Endothelial cell (in vitro differentiated cells): ENCODE measurements around the gene ZBTB20. TPM values are rescaled to one million over a fixed set of nuclear protein-coding genes. Genes with fewer than 3 reads are reported as not detected.

Experiments
- DNase-seq: peaks from one replicate; pipeline ENCODE4 v3.0.0; 2021; ENCODE audit warnings: low spot score
- H3K27ac Mint-ChIP-seq: one replicate; pipeline ENCODE4 v1.8.0; 2021; ENCODE audit warnings: mixed read lengths, inconsistent platforms; ENCODE audit not compliant: unreplicated experiment
- H3K27me3 Mint-ChIP-seq: one replicate; pipeline ENCODE4 v1.8.0; 2021; ENCODE audit warnings: mild to moderate bottlenecking, moderate library complexity, mixed read lengths, inconsistent platforms; ENCODE audit not compliant: unreplicated experiment
- H3K36me3 Mint-ChIP-seq: one replicate; pipeline ENCODE4 v1.8.0; 2021; ENCODE audit warnings: mild to moderate bottlenecking, low read depth, mixed read lengths, inconsistent platforms; ENCODE audit not compliant: unreplicated experiment
- H3K4me1 Mint-ChIP-seq: one replicate; pipeline ENCODE4 v1.8.0; 2021; ENCODE audit warnings: mild to moderate bottlenecking, mixed read lengths, inconsistent platforms; ENCODE audit not compliant: unreplicated experiment
- H3K4me3 Mint-ChIP-seq: one replicate; pipeline ENCODE4 v1.8.0; 2021; ENCODE audit warnings: mild to moderate bottlenecking, mixed read lengths, inconsistent platforms; ENCODE audit not compliant: unreplicated experiment
- H3K9me3 Mint-ChIP-seq: one replicate; pipeline ENCODE4 v1.8.0; 2021; ENCODE audit warnings: mixed read lengths, inconsistent platforms; ENCODE audit not compliant: unreplicated experiment
- total RNA-seq: library from RNA; stranded (reverse); fragmentation: NEBNext Ultra II Directional; extraction: Animal tissue kit (Norgen Biotek cat#: 25700); gene quantifications from one replicate; pipeline ENCODE4 v1.2.1, GENCODE V29; 2021; ENCODE audit not compliant: unreplicated experiment
- TF ChIP-seq, protein P1 (sequence below): fragments of 200-600 bp; sonication (generic); IDR thresholded peaks from one replicate; pipeline ENCODE4 v1.5.0; 2021; ENCODE audit warnings: antibody characterized with exemption; ENCODE audit not compliant: unreplicated experiment

Gene ZBTB20
- total RNA-seq, 1 donor from 2014 or later = 4.2 TPM

GRCh38 chr3:115156046-115156654 is 9.1 kb upstream of the ZBTB20 start:
- DNase-seq = no peak
- TF ChIP-seq, protein P1, sequence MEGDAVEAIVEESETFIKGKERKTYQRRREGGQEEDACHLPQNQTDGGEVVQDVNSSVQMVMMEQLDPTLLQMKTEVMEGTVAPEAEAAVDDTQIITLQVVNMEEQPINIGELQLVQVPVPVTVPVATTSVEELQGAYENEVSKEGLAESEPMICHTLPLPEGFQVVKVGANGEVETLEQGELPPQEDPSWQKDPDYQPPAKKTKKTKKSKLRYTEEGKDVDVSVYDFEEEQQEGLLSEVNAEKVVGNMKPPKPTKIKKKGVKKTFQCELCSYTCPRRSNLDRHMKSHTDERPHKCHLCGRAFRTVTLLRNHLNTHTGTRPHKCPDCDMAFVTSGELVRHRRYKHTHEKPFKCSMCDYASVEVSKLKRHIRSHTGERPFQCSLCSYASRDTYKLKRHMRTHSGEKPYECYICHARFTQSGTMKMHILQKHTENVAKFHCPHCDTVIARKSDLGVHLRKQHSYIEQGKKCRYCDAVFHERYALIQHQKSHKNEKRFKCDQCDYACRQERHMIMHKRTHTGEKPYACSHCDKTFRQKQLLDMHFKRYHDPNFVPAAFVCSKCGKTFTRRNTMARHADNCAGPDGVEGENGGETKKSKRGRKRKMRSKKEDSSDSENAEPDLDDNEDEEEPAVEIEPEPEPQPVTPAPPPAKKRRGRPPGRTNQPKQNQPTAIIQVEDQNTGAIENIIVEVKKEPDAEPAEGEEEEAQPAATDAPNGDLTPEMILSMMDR = no peak
- Mint-ChIP-seq H3K36me3 (no peaks in the 10 kb centered on the region), H3K9me3 (peaks cover 10% of the 10 kb centered on the region), H3K27me3 (no peaks in the 10 kb centered on the region), H3K4me3 (no peak overlapping the region), H3K27ac (no peak overlapping the region), H3K4me1 (no peaks in the 10 kb centered on the region)

GRCh38 chr3:115154611-115155010 is 7.5 kb upstream of the ZBTB20 start:
- Mint-ChIP-seq H3K4me1 (no peaks in the 10 kb centered on the region), H3K4me3 (no peak overlapping the region), H3K27ac (no peak overlapping the region), H3K36me3 (no peaks in the 10 kb centered on the region), H3K27me3 (no peaks in the 10 kb centered on the region), H3K9me3 (peaks cover 10% of the 10 kb centered on the region)
- DNase-seq = no peak
- TF ChIP-seq, protein P1 = no peak

- Mint-ChIP-seq H3K9me3 (peaks cover 1% of the 10 kb centered on the region), H3K27ac (no peak overlapping the region), H3K27me3 (no peaks in the 10 kb centered on the region), H3K4me1 (peaks cover 4% of the 10 kb centered on the region), H3K36me3 (no peaks in the 10 kb centered on the region), H3K4me3 (no peak overlapping the region)
- no peak for DNase-seq
- TF ChIP-seq, protein P1 = no peak
Measured at GRCh38 chr3:115151921-115152320, 4.8 kb upstream of the ZBTB20 start.

- Mint-ChIP-seq H3K9me3 (no peaks in the 10 kb centered on the region), H3K4me1 (peaks cover 7% of the 10 kb centered on the region), H3K27ac (peak overlapping the region; percentile 83), H3K4me3 (peak overlapping the region; percentile 95), H3K36me3 (no peaks in the 10 kb centered on the region), H3K27me3 (peaks cover 4% of the 10 kb centered on the region)
- DNase-seq = no peak
- TF ChIP-seq, protein P1 = no peak
Measured at GRCh38 chr3:115148142-115148790, 1.2 kb upstream of the ZBTB20 start.
